Keratinocyte (primary cell): ENCODE data around the gene NKX2-2.

ENCODE experiments used
- EZH2 ChIP-seq: IDR thresholded peaks from one replicate; pipeline ENCODE4 v1.6.1; 2012; ENCODE audit warnings: inconsistent platforms, mild to moderate bottlenecking, low read length, moderate library complexity
- TF ChIP-seq, protein P1 (sequence below), 3 experiments: IDR thresholded peaks in 1 of 3; conservative IDR thresholded peaks in 1 of 3; optimal IDR thresholded peaks in 1 of 3; 2 replicates in 2 of 3; 3 replicates in 1 of 3; pipeline versions ENCODE3 to v1.5.1; 2011; ENCODE audit warnings: low read length in 3 of 3, mild to moderate bottlenecking in 3 of 3, moderate library complexity in 2 of 3, control low read depth in 1 of 3, inconsistent platforms in 1 of 3; ENCODE audit not compliant: insufficient read depth in 2 of 3; ENCODE audit errors: extremely low read depth in 1 of 3

DNA sequence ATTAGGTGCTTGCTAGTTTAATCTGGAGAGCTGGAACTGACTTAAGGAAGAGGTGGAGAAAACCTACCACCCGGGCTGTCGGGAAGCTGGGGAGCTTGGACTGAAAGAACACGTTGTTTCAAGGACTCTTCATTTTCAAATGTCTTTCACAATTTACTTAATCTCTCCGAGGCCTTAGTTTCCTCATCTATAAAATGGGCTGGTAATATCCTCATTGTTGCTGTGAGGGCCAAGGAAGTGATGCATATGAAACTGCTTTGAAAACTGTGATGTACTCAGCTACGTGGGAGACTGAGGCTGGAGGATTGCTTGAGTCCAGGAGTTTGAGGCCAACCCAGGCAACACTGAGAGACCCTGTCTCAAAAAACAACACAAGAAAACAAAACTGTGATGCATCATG lies 36.7 kb upstream of the NKX2-2 start:
- TF ChIP-seq EZH2: no peak
- TF ChIP-seq, protein P1, sequence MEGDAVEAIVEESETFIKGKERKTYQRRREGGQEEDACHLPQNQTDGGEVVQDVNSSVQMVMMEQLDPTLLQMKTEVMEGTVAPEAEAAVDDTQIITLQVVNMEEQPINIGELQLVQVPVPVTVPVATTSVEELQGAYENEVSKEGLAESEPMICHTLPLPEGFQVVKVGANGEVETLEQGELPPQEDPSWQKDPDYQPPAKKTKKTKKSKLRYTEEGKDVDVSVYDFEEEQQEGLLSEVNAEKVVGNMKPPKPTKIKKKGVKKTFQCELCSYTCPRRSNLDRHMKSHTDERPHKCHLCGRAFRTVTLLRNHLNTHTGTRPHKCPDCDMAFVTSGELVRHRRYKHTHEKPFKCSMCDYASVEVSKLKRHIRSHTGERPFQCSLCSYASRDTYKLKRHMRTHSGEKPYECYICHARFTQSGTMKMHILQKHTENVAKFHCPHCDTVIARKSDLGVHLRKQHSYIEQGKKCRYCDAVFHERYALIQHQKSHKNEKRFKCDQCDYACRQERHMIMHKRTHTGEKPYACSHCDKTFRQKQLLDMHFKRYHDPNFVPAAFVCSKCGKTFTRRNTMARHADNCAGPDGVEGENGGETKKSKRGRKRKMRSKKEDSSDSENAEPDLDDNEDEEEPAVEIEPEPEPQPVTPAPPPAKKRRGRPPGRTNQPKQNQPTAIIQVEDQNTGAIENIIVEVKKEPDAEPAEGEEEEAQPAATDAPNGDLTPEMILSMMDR (optimal IDR thresholded peaks at IDR 0.05 in 1 of 3, IDR thresholded peaks at IDR 0.05 in 1 of 3, conservative IDR thresholded peaks at IDR 0.05 in 1 of 3; ENCODE audit: extremely low read depth in 1 of 3, insufficient read depth in 2 of 3, low read length in 3 of 3): no peak
